Adrenal gland (tissue), 12 donors: ENCODE measurements around the gene LYPD5. TPM values are rescaled to one million over a fixed set of nuclear protein-coding genes. Genes with fewer than 3 reads are reported as not detected.

Source experiments
- DNase-seq, 7 donors: peaks; one replicate each; pipeline ENCODE4 v3.0.0-alpha.2; 2019 to 2020
- H3K27ac ChIP-seq, 5 donors: fragments of 200-600 bp; sonication (generic) in 4 of 5; 1 replicate in 3 of 5; 2 replicates in 2 of 5; pipeline versions ENCODE4 v1.5.1 to v1.8.0; 2016 to 2020; ENCODE audit warnings: mild to moderate bottlenecking in 1 of 5
- H3K27me3 ChIP-seq: fragments of 200-600 bp; 2 replicates; pipeline ENCODE4 v1.8.0; 2021
- H3K36me3 ChIP-seq, 2 donors: fragments of 200-600 bp; replicated peaks in 1 of 2; 1 replicate in 1 of 2; 2 replicates in 1 of 2; pipeline versions ENCODE4 v1.5.1 to v1.8.0; 2018 to 2022
- H3K4me1 ChIP-seq, 2 donors: fragments of 200-600 bp; replicated peaks in 1 of 2; 1 replicate in 1 of 2; 2 replicates in 1 of 2; pipeline versions ENCODE4 v1.5.1 to v1.8.0; 2018 to 2021
- H3K4me3 ChIP-seq, 4 donors: fragments of 200-600 bp; sonication (generic) in 3 of 4; one replicate each; pipeline ENCODE4 v1.5.1; 2016 to 2018
- H3K9me3 ChIP-seq, 3 donors: fragments of 200-600 bp; sonication (generic) in 1 of 3; replicated peaks in 1 of 3; 1 replicate in 2 of 3; 2 replicates in 1 of 3; pipeline versions ENCODE4 v1.5.1 to v1.8.0; 2016 to 2021
- POLR2A ChIP-seq, 2 donors: fragments of 450-650 bp; IDR thresholded peaks; one replicate each; pipeline ENCODE4 v1.6.1; 2017; ENCODE audit warnings: antibody characterized with exemption in 2 of 2, mild to moderate bottlenecking in 2 of 2, moderate library complexity in 1 of 2
- WGBS, 4 donors: extraction: QIAGEN DNeasy Blood & Tissue Kit in 2 of 4; methylation state at CpG; one replicate each; pipeline versions ENCODE4 v1.1.5 to v1.1.7; 2013 to 2017; 5-methylcytosine and 5-hydroxymethylcytosine counted together
- intact Hi-C, 2 donors: fragments of 100-400 bp; cut with DNase I; formaldehyde crosslinking; loops; one replicate each; pipeline versions ENCODE4 v1.14.1 to v1.15.0; 2022 to 2023
- polyA plus RNA-seq, 3 donors: library from polyadenylated mRNA; stranded (reverse); fragments of 200-250 nt in 2 of 3; fragments of 350-450 nt in 1 of 3; fragmentation: Illumina TruSeq in 1 of 3; extraction: RNeasy Lipid Tissue Mini Kit (QIAGEN cat#74804) in 1 of 3; gene quantifications; one replicate each; pipeline ENCODE4 v1.2.3, GENCODE V29; 2013 to 2014
- total RNA-seq, 9 donors: library from RNA; depleted of rRNA in 4 of 9; stranded (reverse); fragments of >200 nt in 4 of 9; fragments of 120-200 nt in 1 of 9; fragmentation: NEBNext Ultra II Directional in 1 of 9; extraction: Animal tissue kit (Norgen Biotek cat#: 25700) in 1 of 9; gene quantifications; one replicate each; pipeline versions ENCODE4 v1.1.0 to v1.2.4, GENCODE V29; 2013 to 2023
- TF ChIP-seq, protein P1 (sequence below), 6 experiments: fragments of 450-650 bp in 4 of 6; fragments of 200-600 bp in 2 of 6; sonication (generic) in 1 of 6; IDR thresholded peaks; 1 replicate in 5 of 6; 2 replicates in 1 of 6; pipeline versions ENCODE4 v1.5.1 to v1.8.0; 2016 to 2021; ENCODE audit warnings: antibody characterized with exemption in 6 of 6, mild to moderate bottlenecking in 2 of 6, moderate library complexity in 1 of 6
- donor health status: healthy with polysubstance abuse.
- donor health status: Bipolar disorder and iron deficiency.
- donor health status: DM: yes; HTN: yes; CAD: no.
- donor health status: DM: no; HTN: no; CAD: no.
- donor health status: DM: no; HTN: no; CAD: no.
- donor health status: DM: yes; HTN: yes; CAD: no.

The LYPD5 gene
- total and polyA plus RNA-seq, 12 donors = 0.32 to 3.0 (median 0.91) TPM; not detected in 1

GRCh38 chr19:43769256-43769655 lies 33.0 kb downstream of the LYPD5 start:
- Histone ChIP-seq H3K4me1 (peaks cover 0 to 17% of the 10 kb centered on the region in 2 donors), H3K27me3 (no peaks in the 10 kb centered on the region), H3K36me3 (no peaks in the 10 kb centered on the region), H3K27ac (no peak overlapping the region), H3K9me3 (no peaks in the 10 kb centered on the region), H3K4me3 (no peak overlapping the region)
- intact Hi-C loops = no loop called here
- no peak for DNase-seq
- WGBS, 4 donors = 89 to 93% (median 91%) methylated on average over 5 to 14 of the region's 14 CpGs
- TF ChIP-seq POLR2A (IDR thresholded peaks at IDR 0.05) = no peak
- TF ChIP-seq, protein P1, sequence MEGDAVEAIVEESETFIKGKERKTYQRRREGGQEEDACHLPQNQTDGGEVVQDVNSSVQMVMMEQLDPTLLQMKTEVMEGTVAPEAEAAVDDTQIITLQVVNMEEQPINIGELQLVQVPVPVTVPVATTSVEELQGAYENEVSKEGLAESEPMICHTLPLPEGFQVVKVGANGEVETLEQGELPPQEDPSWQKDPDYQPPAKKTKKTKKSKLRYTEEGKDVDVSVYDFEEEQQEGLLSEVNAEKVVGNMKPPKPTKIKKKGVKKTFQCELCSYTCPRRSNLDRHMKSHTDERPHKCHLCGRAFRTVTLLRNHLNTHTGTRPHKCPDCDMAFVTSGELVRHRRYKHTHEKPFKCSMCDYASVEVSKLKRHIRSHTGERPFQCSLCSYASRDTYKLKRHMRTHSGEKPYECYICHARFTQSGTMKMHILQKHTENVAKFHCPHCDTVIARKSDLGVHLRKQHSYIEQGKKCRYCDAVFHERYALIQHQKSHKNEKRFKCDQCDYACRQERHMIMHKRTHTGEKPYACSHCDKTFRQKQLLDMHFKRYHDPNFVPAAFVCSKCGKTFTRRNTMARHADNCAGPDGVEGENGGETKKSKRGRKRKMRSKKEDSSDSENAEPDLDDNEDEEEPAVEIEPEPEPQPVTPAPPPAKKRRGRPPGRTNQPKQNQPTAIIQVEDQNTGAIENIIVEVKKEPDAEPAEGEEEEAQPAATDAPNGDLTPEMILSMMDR (IDR thresholded peaks at IDR 0.05) = no peak

GRCh38 chr19:43768273-43769050 lies 33.8 kb downstream of the LYPD5 start:
- TF ChIP-seq, protein P1 (IDR thresholded peaks at IDR 0.05) = no peak
- TF ChIP-seq POLR2A (IDR thresholded peaks at IDR 0.05) = no peak
- DNase-seq = peak in 1 of 7 donors; percentile 33
- Histone ChIP-seq H3K36me3 (no peaks in the 10 kb centered on the region), H3K9me3 (no peaks in the 10 kb centered on the region), H3K4me3 (no peak overlapping the region), H3K27ac (no peak overlapping the region), H3K4me1 (peaks cover under 1 to 19% of the 10 kb centered on the region in 2 donors), H3K27me3 (no peaks in the 10 kb centered on the region)
- WGBS, 4 donors = 69 to 77% (median 71%) methylated on average over 14 to 15 of the region's 15 CpGs
- intact Hi-C loops = no loop called here

DNA sequence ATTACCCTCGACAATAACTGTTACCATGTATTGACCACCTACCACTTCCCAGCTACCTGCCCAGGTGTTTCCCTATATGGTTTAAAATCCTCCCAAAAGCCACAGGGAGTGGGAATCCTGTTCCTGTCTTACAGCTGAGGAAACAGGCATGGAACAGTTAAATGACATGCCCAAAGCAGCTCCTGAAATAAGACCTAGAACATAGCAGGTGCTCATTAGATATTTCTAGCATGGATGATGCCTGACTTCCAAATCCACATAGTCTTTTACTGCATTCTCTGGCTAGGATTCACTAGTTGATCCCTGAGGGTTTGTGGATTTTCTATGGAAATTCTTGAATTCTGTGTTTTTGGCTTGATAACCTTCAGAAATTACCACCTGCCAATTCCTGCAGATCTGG lies 34.4 kb downstream of the LYPD5 start:
- no peak overlapping the region for H3K27ac ChIP-seq
- H3K4me1 ChIP-seq = peaks cover 4 to 24% of the 10 kb centered on the region in 2 donors
- TF ChIP-seq POLR2A (IDR thresholded peaks at IDR 0.05) = no peak
- TF ChIP-seq, protein P1 (IDR thresholded peaks at IDR 0.05) = no peak
- intact Hi-C loops = no loop called here
- 75 to 85% (median 77%) methylated on average over 1 of the region's 1 CpG for WGBS, 4 donors
- no peaks in the 10 kb centered on the region for H3K9me3 ChIP-seq
- no peaks in the 10 kb centered on the region for H3K36me3 ChIP-seq
- no peaks in the 10 kb centered on the region for H3K27me3 ChIP-seq
- no peak for DNase-seq
- no peak overlapping the region for H3K4me3 ChIP-seq

- Histone ChIP-seq H3K27me3 (no peaks in the 10 kb centered on the region), H3K27ac (no peak overlapping the region), H3K9me3 (no peaks in the 10 kb centered on the region), H3K36me3 (no peaks in the 10 kb centered on the region), H3K4me3 (no peak overlapping the region), H3K4me1 (peaks cover 4 to 24% of the 10 kb centered on the region in 2 donors)
- no peak for DNase-seq
- WGBS, 4 donors = 63 to 88% (median 84%) methylated on average over 2 to 7 of the region's 7 CpGs
- no peak for TF ChIP-seq POLR2A (IDR thresholded peaks at IDR 0.05)
- TF ChIP-seq, protein P1 (IDR thresholded peaks at IDR 0.05) = no peak
- intact Hi-C loops = no loop called here
These were observed 34.9 kb downstream of the LYPD5 start for GRCh38 chr19:43767316-43767715.
